Heart left ventricle (tissue), 13 donors: Measurements from ENCODE around the gene MAFF.

ENCODE experiments used
- CTCF ChIP-seq, 12 donors: fragments of 200-600 bp; sonication (generic) in 4 of 12; IDR thresholded peaks; one replicate each; pipeline versions ENCODE4 v1.5.0 to v1.8.0; 2018 to 2022; ENCODE audit warnings: antibody characterized with exemption in 12 of 12, mild to moderate bottlenecking in 5 of 12
- POLR2A ChIP-seq, 2 donors: fragments of 450-650 bp; IDR thresholded peaks; one replicate each; pipeline ENCODE4 v1.6.1; 2017; ENCODE audit warnings: antibody characterized with exemption in 2 of 2, mild to moderate bottlenecking in 2 of 2, moderate library complexity in 2 of 2
- donor health status: ischemic (EF 13 %, LVEDD 7.1; RV severe dilation, severe dysfunction).
- donor health status: DM: no; HTN: yes; CAD: no.
- donor health status: DM: no; HTN: no; CAD: no.
- donor health status: ischemic (EF 25% LVEDD 6.9; RV normal size, moderate dysfunction).
- donor health status: ischemic (EF 25% LVEDD 5.7; RV mildly dilated, moderate dysfunction).
- donor health status: ischemic (EF 35%, LVEDD 5.7; RV mildly dilated, moderate dysfunction).
- donor health status: nonischemic (EF 11% LVEDD 7.7; RV severe dilation, severe dysfunction).
- donor health status: DM: yes; HTN: yes; CAD: no.
- donor health status: PGD.
- donor health status: ischemic (EF 29% LVEDD 5.4; RV normal size, mild dysfunction).
- donor health status: nonischemic (EF 23%, LVEDD 6.1; RV moderate dilation, normal function).

- no peak for TF ChIP-seq CTCF (IDR thresholded peaks at IDR 0.05)
- TF ChIP-seq POLR2A (IDR thresholded peaks at IDR 0.05) = no peak
These were observed 25.3 kb downstream of the MAFF start for GRCh38 chr22:38226853-38227649.
